Measurements from ENCODE around the gene CLEC6A. TPM values are rescaled to one million over a fixed set of nuclear protein-coding genes. Genes with fewer than 3 reads are reported as not detected.
A peak's percentile ranks its signal among the peaks of the same experiment; 100 is the strongest.
"Not testable (repeated sequence)": the region's sequence is repeated elsewhere in the genome, so short reads cannot be mapped to it uniquely, and the experiment has no call there.

CLEC6A gene
- total RNA-seq: not detected
- long read RNA-seq: 0 reads

DNA sequence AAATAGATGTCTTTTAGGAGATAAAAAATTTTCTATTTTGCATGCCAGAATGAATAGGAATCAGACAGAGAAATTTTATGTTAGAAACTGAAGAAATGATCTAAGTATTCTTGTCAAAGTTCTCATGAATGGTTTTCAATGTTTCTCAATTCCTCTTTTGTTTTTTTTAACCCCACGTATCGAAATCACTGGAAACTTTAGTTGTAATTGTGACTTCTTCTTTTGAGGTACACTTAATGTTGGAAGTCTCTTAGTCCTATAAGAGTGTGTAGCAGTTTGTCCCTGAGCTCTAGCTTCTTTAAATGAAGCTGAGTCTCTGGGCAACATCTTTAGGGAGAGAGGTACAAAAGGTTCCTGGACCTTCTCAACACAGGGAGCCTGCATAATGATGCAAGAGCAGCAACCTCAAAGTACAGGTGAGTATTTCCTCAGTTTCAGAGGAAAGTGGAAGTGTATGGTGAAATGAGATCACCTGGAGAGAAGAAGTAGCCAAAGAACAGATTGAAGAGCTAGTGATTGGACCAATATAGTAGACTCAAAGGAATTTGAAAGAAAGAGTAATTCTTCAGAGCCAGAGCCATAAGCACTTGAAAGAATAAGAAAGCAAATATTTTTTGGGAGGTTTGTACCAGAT lies at the start of gene CLEC6A:
Gene CLEC6A (plus strand): TSS at position 236 of the 634 bp plus-strand sequence. CDS start 150 bp downstream, at position 386.
- ATAC-seq (no peak), DNase-seq (no peak)
- intact Hi-C loops (cut with DNase I): no loop called here

DNA sequence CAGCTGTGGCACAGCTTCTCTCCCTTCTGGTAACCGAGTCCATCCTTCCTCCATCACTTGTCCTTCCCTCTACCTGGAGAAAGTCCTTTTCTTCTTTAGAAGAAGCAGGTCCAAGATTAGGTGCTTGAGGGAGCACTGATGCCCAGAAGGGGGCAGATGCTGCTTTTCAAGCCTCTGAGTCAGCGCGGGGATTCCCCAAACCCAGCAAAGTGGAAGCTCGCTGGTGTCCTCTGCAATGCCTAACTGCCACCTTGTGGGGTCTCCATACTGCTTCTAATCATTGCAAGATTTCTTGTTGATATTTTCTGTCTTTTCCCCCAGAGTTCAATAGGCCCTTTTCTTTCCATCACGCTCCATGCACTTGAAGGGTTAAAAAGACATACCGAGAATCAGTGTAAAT lies 36.2 kb upstream of the CLEC6A start:
- intact Hi-C loops (cut with DNase I); DNase-seq; ATAC-seq: not testable (repeated sequence)

DNA sequence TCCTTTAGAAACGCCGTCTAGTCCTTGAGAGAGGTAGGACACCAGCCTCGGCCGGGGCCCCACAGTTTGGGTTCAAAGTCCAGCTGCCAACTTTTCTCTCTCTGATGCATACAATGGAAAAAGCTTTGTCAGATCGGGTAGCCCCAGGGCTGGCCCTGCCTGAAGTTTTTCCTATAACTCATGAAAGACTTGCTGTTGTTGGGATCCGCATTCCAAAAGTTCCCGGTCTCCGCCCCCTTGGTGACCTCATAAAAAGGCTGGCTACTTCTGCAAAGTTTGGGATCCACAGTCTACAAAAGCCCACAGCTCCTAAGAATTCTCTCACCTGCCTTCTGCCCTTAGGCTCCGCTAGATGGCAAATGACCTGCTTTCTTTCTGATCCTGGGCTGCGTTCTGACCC lies 35.3 kb upstream of the CLEC6A start:
- intact Hi-C loops (cut with DNase I): no loop called here
- DNase-seq (no peak), ATAC-seq (no peak)

DNA sequence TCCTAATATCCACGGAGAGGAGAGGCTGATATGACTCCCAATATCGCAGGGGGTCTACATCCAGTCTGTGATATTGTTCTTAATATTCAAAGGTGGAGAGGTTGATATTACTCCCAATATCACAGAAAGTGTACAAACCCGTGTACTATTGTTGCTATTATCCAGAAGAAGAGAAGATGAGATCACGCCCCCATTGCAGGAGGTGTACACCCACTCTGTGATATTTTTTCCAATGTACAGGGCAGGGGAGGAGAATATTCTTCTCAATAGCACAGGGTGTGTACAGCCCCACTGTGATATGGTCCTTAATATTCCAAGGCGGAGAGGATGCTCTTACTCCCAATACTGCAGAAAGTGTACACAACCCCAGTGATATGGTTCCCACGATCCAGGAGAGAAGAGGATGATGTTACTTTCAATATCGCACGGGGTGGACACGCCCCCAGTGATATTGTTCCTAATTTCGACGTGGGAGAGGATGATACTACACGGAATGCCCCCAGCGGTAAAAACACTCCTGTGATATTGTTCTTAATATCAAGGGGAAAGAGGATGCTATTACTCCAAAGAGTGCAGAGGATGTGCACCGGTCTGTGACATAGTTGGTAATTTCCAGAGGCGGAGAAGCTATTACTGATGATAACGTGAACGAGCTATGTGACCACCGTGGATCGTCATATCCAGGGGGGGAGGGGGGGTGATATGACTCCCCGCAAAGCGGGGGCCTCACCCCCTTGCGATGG lies 11.1 kb upstream of the CLEC6A start:
- intact Hi-C loops (cut with DNase I); ATAC-seq; DNase-seq: not testable (repeated sequence)

DNA sequence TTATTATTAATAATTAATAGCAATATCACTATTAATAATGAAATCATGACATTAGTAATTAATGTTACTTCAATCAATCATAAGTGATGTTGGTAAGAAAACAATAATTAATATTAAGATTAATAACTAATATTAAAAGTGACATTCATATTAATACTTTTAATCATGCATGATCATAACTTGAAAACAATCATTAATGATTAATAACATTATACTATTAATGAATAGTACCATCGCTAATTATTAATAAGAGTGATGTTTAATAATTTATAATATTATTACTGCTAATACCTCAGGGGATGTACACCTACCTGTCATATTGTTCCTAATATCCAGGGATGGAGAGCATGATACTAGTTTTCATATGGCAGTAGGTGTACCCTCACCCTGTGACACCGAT lies 10.0 kb upstream of the CLEC6A start:
- intact Hi-C loops (cut with DNase I): no loop called here
- no peak for ATAC-seq
- no peak for DNase-seq

DNA sequence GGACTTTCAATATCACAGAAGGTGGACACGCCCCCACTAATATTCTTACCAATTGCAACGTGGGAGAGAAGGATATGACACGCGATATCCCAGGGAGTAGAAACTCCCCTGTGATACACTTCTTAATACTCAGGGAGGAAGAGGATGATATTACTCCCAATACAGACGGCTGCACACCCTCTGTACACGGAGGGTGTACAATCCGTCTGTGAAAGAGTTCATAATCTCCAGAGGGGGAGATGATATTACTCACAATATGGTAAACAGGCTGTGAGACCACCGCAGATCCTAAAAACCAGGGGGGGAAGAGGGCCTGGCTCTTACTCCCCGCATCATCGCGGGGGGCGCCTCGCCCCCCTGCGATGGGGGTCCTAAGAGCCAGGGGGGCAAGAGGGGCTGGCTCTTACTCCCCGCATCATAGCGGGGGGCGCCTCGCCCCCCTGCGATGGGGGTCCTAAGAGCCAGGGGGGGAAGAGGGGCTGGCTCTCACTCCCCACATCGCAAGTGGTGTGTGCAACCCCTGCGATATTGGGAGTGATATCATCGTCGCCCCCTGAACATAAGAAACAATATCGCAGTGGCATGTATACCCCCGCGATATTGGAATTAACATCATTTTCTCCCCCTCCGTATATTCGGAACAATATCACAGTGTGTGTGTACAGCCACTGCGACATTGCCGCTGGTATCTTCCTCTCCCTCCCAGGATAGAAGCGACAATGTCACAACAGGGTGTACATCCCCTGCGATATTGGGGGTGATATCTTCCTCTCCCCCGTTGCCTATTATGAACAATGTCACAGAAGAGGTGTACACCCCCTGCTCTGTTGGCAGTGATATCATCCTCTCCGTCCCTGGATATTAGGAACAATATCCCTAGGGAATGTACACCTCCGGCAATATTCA lies 8.9 kb upstream of the CLEC6A start:
- DNase-seq (no peak), ATAC-seq (no peak)
- intact Hi-C loops (cut with DNase I): no loop called here

DNA sequence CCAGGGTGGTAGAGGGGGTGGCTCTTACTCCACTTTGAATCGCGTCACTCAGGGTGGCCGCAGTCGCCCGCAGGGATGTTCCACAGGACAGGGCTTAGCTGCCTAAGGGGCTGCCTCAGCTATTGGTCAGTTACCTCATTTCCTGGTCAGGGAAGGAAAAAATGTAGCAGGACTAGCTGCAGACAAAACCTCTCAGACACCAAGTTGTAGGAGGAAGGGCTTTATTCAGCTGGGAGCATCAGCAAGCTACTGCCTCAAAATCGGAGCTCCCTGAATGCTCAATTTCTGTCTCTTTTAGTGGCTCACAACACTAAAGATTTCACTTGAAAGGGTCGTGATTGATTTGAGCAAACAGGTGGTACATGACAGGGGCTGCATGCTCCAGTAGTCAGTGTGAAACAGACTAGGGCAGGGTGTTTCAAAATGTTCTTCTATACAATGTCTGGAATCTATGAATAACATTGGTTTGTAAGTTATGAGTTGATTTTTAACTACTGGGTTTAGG lies 6.4 kb upstream of the CLEC6A start:
- intact Hi-C loops (cut with DNase I): no loop called here
- DNase-seq (no peak), ATAC-seq (no peak)

DNA sequence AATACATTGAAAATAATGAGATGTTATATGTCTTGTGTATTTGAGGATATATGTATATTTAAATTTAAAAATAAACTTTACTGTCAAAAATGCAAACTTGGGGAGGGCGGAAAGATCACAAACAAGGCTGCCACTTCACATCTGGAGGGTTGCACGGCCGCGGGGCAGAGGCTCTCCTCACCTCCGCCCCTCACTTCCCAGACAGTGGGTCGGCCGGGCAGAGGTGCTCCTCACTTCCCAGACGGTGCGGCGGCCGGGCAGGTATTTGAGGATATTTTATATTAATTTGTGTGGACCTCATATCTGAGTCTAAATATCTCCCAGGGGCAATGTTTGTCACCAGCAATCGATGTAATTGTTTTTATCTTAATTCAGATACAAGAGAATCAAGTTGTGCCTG lies 3.7 kb upstream of the CLEC6A start:
- intact Hi-C loops (cut with DNase I): no loop called here
- DNase-seq: no peak
- no peak for ATAC-seq

DNA sequence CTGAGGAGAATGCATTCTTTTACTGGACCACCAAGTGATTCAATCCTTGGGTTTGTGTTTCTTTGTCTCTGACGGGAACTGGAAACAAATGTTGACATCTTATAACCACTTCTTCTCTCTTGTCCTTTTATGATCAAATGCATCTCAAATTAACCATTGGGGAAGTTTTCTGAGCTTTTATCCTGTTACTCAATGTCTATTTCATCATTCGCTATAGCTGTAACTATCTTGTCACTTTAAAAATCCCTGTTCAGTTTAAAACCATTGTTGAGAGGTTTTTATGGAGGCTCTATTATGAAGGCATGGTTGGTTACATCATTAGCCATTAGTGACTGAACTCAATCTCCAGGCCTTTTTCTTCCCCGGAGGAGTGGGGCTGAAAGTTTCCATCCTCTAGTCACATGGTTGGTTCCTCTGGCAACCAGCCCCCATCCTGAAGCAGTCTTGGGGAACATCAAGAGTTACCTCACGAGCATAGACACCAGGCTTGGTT lies 2.7 kb upstream of the CLEC6A start:
- intact Hi-C loops (cut with DNase I): no loop called here
- DNase-seq: no peak
- ATAC-seq: no peak

DNA sequence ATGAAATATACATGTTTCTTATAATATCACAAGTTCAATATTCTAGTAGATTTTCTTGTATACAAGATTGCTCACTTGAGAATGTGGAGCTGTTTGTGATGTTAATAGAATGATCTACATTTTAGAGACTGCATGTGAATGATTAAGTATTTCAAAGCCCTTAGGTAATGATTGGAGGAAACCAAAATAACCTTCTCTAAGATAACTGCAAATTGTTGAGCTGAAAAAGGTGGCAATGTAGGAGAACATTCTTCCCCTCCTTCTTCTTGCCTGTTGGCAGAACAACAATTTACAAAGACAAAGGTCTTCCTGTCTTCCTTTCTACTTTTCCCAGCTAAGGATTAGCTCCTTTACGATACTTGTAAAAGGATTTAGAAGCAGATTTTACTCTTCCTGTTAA lies 2.0 kb upstream of the CLEC6A start:
- ATAC-seq (no peak), DNase-seq (no peak)
- intact Hi-C loops (cut with DNase I): no loop called here

DNA sequence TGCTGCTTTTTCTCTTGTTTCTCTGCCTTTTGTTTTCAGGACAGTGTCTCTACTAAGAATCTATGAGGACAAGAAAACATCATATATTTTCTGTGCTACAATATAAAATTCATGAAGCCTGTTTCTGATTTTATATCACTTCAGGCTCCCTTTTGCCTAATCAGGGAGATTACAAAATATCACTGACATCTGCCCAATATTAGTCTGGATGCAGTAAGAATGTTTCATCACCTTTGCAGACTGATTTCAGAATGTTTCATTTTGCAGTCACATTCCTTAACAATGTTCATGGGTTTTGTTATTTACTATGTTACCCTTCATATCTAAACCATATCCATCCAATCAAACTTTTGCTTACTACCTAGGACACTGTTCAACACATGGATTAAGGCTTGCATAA lies 491 bp upstream of the CLEC6A start:
- ATAC-seq (peak in 1 of 2 donors; percentile 53), DNase-seq (no peak)
- intact Hi-C loops (cut with DNase I): no loop called here

DNA sequence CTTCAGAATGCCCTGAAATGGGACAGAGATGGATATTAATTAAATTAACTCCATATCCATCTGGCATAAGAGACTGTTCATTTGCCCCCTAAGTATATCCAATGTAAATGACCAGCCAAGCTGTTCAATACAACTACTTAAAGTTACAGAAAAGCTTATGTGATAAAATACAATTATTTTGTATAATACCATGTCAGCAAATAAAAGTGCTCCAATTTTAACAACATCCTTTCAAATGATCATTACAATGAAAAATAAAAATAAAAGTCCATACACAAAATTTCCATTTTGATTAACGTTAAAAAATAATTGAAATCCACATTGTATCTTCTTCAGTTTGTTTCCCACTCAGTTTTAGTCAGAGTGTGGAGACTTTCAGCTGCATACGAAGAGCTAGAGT lies 5.7 kb downstream of the CLEC6A start:
- ATAC-seq: no peak
- no peak for DNase-seq
- intact Hi-C loops (cut with DNase I): no loop called here

DNA sequence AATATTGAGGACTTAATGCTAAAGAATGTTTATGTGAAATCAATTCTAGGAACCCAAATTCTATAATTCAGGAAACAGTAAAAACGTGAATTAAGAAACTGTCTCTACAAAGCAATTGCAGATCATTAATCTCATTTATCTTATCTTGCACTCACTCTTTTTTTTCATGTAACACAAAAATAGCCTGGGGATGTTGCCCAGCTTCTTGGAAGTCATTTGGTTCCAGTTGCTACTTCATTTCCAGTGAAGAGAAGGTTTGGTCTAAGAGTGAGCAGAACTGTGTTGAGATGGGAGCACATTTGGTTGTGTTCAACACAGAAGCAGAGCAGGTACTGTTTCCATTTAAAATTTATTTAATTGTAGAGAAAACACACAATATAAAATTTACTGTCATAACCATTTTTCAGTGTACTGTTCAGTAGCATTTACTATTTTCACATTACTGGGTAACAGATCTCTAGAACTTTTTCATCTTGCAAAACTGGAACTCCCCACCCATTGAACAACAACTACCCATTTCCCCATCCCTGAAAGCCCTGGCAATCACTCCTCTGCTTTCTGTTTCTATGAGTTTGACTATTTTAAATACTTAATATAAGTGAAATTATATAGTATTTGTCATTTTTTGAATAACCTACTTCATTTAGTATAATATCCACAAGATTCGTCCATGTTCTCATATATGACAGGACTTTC lies 9.7 kb downstream of the CLEC6A start:
- intact Hi-C loops (cut with DNase I): no loop called here
- no peak for DNase-seq
- no peak for ATAC-seq

DNA sequence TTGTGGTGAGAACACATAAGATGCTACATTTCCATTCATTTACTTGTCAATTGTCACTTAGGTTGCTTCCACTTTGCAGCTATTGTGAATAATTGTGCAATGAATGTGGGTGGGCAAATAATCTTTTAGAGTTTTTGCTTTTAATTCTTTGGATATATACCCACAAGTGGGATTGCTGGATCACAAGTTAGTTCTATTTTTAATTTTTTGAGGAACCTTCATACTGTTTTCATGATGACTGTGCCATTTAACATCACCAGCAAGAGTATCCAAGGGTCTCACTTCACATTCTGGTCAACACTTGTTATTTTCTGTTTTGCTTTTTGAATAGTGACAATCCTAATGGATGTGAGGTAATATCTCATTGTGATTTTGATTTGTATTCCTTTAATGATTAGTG lies 10.5 kb downstream of the CLEC6A start:
- no peak for DNase-seq
- intact Hi-C loops (cut with DNase I): no loop called here
- ATAC-seq: no peak

DNA sequence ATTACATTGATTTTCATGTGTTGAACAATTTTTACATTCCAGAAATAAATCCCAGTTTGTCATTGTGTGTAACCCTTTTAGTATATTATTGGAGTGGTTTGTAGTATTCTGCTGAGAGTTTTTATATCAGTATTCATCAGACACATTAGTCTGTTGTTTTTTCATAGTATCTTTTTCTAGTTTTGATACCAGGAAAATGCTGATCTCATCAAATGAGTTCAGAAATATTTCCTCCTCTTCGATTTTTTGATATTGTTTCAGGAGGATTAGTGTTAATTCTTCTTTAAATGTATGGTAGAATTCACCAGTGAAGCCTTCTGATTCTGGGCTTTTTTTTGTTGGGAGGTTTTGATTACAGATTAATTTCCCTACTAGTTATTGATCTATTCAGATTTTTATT lies 15.3 kb downstream of the CLEC6A start:
- DNase-seq (no peak), ATAC-seq (no peak)

DNA sequence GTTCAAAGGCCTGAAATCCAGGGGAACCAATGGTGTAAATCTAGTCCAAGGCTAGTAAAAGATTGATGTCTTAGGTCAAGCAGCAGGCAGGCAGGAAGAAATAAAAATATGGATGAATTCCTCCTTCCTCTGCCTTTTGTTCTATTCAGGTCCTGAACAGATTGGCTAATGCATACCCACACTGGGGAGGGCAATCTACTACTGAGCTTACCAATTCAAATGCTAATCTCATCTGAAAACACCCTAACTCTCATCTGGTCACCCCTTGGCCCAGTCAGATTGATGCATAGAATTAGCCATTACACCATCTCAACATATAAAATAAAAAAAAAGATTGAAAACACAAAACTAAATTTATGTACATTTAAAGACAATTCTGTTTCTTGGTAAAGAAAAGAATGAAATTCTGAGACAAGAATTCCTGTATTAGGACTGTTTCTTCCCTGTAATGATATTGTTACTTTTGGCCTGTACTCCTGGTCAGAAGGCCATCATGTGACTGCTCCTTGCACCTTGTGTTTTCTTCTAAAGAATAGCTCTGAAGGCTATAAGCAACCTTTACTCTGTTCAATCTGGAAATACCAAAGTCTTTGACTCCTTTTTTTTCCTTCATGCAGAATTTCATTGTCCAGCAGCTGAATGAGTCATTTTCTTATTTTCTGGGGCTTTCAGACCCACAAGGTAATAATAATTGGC lies 19.9 kb downstream of the CLEC6A start:
- no peak for ATAC-seq
- intact Hi-C loops (cut with DNase I): no loop called here
- no peak for DNase-seq

More for the DNA sequence above, 15.3 kb downstream of the CLEC6A start:
- intact Hi-C loops (cut with DNase I): no loop called here

DNA sequence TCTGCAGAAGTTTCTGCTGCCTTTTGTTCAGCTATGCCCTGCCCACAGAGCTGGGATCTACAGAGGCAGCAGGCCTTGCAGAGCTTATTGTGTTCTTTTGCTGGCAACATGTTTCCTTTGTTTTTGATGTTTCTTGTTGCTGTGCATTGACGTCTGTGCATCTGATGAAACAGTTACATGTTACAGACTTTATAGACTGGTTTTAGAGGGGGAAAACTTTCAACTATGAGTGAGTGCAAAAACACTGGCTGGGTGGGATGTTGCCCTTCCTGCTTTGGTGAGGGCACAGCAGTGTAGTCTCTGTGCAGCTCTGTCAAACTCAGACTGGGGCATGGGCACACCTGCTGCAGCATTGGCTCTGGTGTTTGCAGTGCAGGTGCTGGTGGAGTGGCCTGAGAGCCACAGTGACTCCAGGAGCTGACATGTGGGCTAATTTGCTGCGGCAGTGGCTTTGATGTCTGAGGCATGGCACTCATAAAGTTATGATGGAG lies 26.9 kb downstream of the CLEC6A start:
- no peak for DNase-seq
- intact Hi-C loops (cut with DNase I): no loop called here
- ATAC-seq: no peak

DNA sequence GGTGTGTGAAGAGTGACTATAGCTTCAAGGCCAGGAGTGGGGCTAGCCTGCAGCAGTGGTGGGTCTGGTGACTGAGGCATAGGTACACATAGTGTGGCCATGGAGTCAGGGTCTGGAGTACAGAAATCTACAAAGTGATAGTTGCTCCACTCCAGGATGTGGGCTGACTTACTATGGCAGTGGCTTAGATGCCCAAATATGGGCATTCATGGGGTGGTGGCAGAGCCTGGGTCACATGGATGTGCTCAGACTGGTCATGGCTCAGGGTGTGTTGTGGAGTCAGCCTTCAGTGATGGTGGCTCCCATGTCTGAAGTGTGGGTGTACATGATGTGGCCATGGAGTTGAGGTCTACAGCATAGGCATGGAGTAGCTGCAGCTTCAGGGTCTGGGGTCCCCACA lies 27.3 kb downstream of the CLEC6A start:
- no peak for ATAC-seq
- no peak for DNase-seq
- intact Hi-C loops (cut with DNase I): no loop called here
